GM21529 (cell line): ENCODE measurements around the gene SPATA25.

Experiments used
- ATAC-seq: cut with Tn5 transposase; IDR thresholded peaks from one replicate; pipeline ENCODE4 v1.9.1; 2021; ENCODE audit not compliant: unreplicated experiment

Gene SPATA25

DNA sequence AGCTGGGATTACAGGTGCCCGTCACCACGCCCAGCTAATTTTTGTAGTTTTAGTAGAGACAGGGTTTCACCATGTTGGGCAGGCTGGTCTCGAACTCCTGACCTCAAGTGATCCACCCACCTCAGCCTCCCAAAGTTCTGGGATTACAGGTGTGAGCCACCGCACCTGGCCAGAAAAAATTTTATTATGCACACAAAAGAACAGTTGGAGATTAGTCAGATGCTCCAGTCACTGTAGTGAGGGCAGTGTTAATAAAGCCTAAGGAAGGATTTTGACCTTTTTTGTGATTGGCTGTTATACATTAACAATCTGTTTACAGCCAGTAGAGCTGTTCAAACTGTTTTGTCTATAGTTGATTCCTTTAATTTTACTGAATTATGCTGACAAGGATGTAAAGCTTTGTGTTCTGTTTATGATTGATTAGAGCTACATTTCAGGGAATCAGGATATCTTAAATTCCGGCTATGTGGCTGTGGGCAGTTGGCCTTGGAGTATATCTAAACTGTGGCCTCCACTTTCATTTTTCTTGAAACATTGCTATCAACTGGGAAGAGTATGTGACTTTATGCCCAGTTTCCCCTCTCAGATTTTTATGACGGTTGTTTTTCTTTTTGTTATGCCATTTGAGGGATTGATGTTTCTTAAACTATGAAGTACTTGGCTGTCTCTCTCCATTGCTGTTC lies 20.1 kb downstream of the SPATA25 start:
- ATAC-seq: no peak

DNA sequence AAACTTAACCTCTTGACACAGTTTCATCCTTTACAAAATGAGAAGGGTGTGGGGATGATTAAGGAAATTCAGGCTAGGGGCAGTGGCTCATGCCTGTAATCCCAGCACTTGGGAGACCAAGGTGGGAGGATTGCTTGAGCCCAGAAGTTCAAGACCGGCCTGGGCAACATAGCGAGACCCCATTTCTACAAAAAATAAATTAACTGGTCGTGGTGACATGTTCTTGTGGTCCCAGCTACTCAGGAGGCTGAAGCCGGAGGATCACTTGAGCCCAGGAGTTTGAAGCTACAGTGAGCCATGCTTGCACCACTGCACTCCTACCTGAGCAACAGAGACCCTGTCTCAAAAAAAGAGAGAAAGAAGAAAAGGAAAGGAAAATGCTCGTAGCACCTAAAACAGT lies 21.0 kb downstream of the SPATA25 start:
- ATAC-seq: no peak

DNA sequence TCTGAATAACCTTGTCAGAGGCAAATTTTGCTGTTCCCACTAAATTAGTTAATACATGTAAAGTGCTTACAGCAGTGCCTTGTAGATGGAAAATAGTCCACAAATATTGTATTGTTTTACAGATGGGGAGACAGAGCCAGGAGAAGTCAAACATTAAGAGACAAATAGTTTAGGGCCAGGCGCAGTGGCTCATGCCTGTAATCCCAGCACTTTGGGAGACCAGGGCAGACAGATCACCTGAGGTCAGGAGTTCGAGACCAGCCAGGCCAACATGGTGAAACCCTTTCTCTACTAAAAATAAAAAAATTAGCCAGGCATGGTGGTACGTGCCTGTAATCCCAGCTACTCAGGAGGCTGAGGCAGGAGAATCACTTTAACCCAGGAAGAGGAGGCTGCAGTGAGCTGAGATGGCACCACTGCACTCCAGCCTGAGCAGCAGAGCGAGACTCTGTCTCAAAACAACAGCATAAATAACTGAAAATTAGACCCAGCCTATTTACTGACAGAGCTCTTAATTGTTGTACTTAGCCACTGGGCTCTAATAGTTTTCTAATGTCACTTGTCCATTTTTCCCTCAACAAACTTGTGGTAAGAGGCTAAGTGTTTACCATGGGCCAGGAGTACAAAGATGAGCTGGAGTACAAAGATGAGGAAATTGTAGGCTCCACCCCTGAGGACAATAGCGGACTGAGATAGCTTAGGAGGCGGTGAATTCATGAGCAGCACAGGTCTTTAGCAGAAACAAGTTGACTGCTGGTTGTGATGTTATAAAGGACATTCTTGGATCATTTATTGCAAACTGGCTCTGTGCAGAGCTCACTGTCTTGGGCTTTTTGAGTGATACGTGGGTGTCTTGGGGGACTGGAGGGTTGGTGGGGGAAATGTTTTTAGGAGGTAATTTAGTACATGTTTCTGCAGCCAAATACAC lies 23.6 kb downstream of the SPATA25 start:
- ATAC-seq: no peak

DNA sequence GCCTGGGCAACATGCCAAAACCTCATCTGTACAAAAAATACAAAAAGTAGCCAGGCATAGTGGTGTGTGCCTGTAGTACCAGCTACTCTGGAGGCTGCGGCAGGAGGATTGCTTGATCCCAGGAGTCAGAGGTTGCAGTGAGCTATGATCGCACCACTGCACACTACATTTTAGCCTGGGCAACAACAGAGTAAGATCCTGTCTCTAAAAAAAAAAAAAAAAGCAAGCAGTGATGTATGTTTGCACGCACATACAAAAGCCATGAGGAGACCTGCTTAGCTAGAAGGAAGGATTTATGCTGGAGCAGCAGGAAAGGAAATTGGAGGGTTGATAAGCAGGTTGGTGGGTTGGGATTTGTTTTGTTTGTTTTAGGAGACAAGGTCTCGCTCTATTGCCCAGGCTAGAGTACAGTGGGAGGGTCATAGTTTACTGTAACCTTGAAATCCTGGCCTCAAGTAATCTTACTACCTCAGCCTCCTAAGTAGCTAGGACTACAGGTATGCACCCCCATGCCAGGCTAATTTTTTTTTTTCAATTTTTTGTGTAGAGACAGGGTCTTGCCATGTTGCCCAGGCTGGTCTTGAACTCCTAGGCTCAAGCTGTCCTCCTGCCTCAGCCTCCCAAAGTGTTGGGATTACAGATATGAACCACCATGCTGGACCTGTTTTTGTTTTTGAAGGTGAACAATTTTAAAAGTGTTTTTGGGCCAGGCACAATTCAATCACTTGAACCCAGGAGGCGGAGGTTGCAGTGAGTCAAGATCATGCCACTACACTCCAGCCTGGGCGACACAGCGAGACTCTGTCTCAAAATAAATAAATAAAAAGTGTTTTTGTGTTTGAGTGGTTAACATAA lies 26.0 kb downstream of the SPATA25 start:
- no peak for ATAC-seq

DNA sequence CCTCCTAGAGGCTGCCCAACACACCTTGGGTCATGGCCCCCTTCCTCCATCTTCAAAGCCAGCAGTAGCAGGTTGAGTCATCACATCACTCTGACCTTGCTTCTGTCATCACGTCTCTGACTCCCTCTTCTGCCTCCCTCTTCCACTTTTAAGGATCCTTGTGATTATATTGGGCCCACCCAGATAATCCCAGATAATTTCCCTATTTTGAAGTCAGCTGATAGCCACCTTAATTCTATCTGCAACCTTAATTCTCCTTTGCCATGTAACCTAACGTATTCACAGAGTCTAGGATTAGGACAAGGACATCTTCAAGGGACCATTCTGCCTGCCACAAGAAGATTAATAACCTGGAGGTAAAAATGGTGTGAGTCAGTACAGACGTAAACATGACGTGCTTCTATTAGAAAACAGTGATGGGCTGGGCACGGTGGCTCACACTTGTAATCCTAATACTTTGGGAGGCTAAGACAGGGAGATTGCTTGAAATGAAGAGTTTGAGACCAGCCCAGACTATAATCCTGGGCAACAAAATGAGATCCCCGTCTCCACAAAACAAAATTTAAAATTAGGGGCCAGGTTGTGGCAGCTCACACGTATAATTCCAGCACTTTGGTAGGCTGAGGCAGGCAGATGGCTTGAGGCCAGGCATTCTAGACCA lies 26.7 kb downstream of the SPATA25 start:
- ATAC-seq: no peak

DNA sequence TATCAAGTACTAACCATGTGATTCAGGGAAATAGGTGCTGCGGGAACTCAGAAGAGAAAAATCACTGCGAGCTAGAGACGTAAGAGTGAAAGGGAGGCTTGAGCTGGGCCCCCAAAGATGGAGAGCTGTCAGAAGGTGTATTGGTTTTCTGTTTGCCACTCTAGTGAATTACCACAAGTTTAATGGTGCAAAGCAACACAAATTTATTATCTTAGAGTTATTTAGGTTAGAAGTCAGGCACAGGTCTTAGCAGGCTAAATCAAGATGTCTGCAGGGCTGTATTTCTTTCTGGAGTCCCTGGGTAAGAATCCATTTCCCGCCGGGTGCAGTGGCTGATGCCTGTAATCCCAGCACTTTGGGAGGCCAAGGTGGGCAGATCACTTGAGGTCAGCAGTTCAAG lies 27.5 kb downstream of the SPATA25 start:
- no peak for ATAC-seq

DNA sequence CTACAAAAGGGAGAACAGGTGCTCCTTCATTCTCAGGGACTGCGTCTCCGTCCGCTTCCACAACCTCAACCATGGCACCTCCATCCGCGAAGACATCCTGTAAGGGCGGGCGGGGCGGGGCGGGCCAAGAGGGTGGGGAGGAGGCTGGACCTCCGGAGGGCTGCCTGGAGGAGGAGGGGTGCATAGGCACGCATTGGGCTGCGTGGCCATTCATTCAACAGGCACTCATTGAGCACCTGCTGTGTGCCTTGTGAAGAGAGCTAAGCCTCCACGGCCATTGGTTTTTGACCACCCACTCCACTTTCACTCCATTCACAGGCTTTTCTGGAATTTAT lies 29.6 kb downstream of the SPATA25 start:
- ATAC-seq: peak; percentile 32

DNA sequence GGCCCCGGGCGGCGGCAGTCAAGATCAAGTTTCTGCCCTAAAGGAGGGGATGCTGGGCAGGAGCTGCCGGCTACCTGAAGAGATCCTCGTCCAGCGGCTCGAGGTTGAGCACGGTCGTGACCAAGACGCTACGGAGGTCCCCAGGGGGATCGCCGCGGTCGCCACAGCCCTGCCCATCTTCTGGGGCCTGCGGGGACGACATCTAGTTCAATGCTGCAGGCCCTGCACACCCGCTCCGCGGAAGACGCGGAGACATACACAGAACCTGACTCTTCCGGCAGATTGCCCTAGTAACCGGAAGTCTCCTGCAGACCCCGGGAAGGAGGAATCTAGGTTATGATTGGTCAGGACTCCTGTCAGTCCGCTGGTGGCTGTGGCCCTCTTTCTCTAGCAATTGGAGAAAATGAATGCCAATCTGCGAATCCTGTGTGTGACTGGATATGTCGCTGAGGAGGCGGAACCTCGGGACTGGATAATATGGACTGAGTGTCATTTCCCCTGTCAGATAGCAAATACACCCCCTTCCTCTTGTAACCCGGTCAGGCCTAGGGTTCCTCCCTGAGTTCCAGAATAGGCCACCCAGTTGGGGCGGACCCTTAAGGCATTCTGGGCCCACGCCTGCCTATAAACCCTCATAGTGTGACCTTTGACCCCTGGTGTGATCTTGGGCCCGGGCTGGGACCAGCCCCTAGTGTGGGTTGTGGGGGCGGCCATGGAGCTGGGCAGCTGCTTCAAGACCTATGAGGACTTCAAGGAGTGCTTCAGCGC lies 30.1 kb downstream of the SPATA25 start, which contains the start of the genes ACOT8 and ZSWIM3:
Gene ACOT8, minus strand, starts transcription at position 279 of the 768 bp plus-strand sequence. Its CDS starts 77 bp downstream, at position 202.
Gene ZSWIM3, plus strand, starts transcription at position 501 of the 768 bp plus-strand sequence. Its CDS starts 212 bp downstream, at position 713.
- peak; percentile 96 for ATAC-seq

DNA sequence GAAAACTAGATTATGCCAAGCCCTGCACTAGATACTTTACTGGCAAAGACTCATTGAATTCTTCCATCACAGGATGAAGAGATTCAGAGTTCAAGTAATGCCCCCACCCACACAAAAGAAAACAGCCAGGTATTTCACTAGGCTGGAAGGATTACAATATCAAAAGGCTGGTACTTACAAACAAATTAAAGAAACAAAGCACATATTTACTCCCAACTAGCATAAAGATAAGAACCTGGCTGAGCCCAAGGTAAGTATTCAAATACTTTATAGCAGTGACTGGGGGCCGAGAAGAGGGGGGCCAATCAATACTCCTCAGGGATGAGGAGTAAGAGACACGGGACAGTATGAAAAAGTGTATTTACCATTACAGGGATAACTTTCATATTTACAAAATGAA lies 33.9 kb downstream of the SPATA25 start:
- ATAC-seq: no peak

DNA sequence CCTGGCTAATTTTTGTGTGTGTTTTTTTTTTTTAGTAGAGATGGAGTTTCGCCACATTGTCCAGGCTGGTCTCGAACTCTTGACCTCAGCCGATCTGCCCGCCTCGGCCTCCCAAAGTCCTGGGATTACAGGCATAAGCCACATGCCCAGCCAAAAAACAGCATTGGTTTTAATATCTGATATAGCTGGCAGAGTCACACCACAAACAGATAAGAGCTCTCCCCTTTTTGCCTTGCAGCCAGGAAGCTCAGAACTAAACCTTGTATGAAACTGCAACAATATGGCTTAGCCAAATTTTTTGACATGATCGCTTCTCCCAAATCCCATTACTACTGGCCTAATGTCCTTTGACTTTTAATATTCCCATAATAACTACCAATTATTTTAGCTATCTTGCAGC lies 35.1 kb downstream of the SPATA25 start:
- no peak for ATAC-seq

DNA sequence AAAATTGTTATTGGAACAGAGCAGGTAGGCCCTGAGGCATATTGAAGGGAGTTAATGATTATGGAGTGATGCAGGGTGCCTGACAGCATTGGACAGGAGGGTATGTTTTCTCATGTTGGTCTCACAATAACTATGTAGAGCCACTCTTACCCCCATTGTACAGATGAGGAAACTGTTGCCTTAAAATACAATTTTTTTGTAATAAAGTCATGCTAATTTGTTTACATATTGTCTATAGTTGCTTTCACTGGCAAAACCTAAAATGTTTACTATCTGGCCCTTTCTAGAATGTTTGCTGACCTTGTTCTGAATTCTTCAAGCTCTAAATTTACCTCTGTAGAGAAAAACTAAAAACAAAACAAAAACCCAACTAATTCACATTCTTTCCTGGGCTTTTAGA lies 35.9 kb downstream of the SPATA25 start:
- no peak for ATAC-seq

DNA sequence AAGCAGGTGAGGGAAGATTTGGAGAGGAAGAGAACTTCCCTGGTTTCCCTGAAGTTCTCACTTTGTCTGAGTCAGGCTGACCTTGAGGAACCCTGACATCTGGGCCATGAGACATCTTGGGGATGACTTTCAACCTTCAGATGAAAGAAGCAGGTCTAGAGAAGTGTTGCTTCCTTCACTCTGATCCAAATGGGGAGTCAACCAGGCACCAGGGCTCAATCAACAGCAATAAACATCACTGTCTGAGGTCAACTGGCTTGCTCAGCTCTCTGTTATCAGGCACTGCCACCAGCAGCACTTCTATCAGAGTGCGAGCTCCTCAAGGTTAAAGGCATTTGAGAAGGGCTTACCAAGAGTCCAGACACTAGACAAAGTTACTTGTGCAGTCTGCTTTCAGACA lies 36.5 kb downstream of the SPATA25 start:
- no peak for ATAC-seq

DNA sequence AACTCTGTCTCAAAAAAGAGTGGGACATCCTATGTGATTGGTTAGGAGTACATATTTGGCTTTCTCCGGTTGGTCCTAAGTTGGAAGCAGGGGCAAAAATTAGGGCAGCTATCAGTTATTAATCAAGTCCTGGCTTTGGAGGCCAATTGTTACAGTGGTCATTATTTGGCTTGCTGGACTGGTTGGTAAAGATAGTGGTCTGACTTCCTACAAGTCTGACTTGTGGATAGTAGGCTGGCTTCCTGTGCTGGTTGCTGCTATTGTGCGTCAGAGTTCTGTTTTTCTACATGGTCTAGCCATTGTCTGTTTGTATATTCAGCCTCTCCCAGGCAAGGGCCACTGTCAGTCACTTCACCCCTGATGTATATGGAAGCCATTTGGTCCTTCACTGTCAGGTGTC lies 37.2 kb downstream of the SPATA25 start:
- ATAC-seq: no peak

DNA sequence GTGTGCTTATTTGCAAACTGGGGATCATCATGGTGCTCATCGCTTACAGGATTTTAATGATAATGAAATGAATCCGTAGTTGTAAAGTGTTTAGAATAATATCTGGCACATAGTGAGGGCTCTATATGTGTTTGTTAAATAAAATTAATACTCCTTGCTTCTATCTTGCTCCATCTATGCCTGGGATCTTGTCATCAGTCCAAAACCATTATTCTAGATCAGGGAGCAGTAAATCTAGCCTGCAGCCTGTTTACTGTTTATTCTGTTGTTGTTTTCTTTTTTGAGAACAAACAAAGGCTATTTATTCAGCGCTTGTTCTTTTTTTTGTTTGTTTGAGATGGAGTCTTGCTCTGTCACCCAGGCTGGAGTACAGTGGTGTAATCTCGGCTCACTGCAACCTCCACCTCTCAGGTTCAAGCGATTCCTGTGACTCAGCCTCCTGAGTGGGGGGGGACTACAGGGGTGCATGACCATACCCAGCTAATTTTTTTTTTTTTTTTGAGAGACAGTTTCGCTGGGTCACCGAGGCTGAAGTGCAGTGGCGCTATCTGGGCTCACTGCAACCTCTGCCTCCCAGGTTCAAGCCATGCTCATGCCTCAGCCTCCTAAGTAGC lies 38.3 kb downstream of the SPATA25 start:
- ATAC-seq: no peak

DNA sequence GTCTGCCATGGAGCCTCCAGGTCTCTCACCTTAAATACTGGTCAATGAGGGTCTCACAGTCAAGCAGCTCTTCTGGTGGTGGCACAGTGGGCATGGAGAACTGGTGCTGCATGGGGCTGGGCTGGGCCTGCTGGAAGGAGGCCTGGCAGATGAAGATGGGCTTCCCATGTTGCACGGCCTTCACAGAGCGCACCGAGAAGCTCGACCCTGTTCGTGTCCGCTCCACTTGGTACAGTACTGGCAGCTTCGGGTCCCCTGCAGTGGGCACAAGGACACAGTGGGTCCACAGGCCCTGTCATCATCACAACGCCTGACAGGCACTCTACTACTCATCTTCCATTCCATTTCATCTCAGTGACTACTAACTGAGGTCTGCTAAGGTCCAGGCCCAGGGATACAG lies 39.0 kb downstream of the SPATA25 start:
- ATAC-seq: no peak

DNA sequence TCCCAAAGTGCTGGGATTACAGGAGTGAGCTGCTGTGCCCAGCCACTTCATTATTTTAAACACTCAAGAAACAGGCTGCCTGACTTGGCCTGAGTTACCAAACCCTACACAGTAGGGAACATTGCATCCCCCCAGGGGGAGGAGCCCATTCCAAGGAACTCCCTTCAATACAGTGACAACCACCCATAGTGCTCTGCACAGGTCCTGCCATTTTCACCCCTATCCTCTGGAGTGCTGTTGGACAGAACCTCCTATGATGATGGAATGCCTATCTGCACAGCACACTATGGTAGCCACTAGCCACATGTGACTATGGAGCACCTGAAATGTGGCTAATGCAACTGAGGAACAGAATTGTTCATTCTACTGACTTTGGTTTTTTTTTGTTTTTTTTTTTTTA lies 42.0 kb downstream of the SPATA25 start:
- ATAC-seq: no peak

DNA sequence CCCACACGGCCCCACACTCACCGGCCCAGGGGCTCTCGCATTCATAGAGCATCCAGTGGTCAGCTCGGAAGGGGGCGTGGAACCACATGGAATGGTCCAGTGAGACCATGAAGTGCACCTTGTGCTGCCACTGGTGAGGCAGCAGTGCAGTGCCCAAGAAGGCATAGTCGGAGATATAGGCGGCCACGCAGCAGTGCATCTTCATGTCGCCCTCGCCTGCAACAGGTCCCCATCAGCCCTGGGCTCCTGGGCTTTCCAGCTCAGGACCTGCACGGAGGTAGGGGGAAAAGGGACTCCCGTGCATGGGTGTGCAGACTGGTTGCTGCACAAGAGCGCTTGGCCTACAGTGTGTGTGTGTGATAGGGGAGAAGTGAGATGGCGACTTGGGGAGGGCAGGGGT lies 43.9 kb downstream of the SPATA25 start:
- ATAC-seq: no peak

DNA sequence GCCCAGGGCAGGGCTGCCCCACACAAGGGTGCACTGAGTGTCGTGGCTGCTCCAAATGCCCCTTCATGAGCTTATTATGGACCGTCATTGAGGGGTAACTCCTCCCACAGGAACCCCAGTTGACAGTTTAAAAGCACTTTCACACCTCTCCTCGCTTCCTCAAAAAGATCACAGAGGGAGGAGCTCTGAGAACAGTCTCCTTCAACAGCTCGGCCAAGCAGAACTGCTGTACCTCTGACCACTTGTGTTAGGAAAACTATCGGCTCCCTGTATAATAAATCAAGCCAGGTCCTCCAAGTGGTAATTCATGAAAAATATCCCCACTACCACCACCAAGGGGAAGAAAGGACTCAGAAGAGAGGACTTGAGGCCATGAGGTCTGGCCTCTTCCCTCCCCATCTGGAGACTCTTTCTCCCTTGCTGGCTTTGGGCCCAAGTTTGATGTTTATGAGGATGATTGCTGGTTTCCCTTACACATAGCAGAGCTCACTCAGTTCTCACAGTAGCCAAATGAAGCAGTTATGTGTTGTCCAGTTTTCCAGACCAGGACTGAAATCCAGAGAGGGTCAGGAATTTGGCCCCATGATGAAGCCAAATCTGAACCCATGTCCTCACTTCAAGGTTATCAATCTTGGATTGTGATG lies 45.1 kb downstream of the SPATA25 start:
- peak; percentile 78 for ATAC-seq
